Sigmoid colon (tissue), 7 donors: ENCODE results near the gene NUTM2A. TPM values are rescaled to one million over a fixed set of nuclear protein-coding genes. Genes with fewer than 3 reads are reported as not detected.

Experiments
- polyA plus RNA-seq, 3 donors: library from polyadenylated mRNA; stranded (reverse); fragments of 200-250 nt; gene quantifications; one replicate each; pipeline ENCODE4 v1.2.3, GENCODE V29; 2013
- total RNA-seq, 4 donors: library from RNA; depleted of rRNA; stranded (reverse); fragments of >200 nt; gene quantifications; one replicate each; pipeline ENCODE4 v1.1.0, GENCODE V29; 2016
- donor health status: healthy with polysubstance abuse.
- donor health status: Bipolar disorder and iron deficiency.
- donor health status: healthy.

Gene NUTM2A
- total and polyA plus RNA-seq, 7 donors, result 0.60 to 5.3 (median 1.4) TPM

Other genes starting within 250 kb of the NUTM2A start
- not detected for gene FAM25A, start 205.2 kb upstream of the NUTM2A start, total RNA-seq
- not detected for gene FAM25A, start 205.2 kb upstream of the NUTM2A start, polyA plus RNA-seq
- 100 to 1,000 TPM; 135 to 153 (median 148) TPM for gene GLUD1, start 130.6 kb upstream of the NUTM2A start, total RNA-seq
- 100 to 1,000 TPM in 2 of 3 donors, 10 to 100 TPM in 1; 71.3 to 162 (median 111) TPM for gene GLUD1, start 130.6 kb upstream of the NUTM2A start, polyA plus RNA-seq
- 10 to 100 TPM; 19.1 to 26.9 (median 22.8) TPM for gene SHLD2, start 130.2 kb upstream of the NUTM2A start, total RNA-seq
- 10 to 100 TPM; 18.8 to 27.0 (median 22.2) TPM for gene SHLD2, start 130.2 kb upstream of the NUTM2A start, polyA plus RNA-seq
- 1 to 10 TPM; 1.1 to 3.3 (median 1.5) TPM for gene NUTM2D, start 132.3 kb downstream of the NUTM2A start, total RNA-seq
- gene NUTM2D, start 132.3 kb downstream of the NUTM2A start, polyA plus RNA-seq, result 10 to 100 TPM in 1 of 3 donors, 1 to 10 TPM in 2; 5.4 to 17.1 (median 7.2) TPM